BLaER1 treated with 17β-estradiol and CSF1 and Interleukin-3, amounts not matched to agents 10 nM and 100 nM (cell line): ENCODE data around the gene LIME1.

ENCODE experiments used
- H3K27ac ChIP-seq, 11 experiments: shearing (Covaris generic); formaldehyde crosslinking; 2 replicates each; pipeline ENCODE4 v1.8.1; 2022
- H3K27me3 ChIP-seq, 11 experiments: shearing (Covaris generic); formaldehyde crosslinking; 2 replicates each; pipeline ENCODE4 v1.8.1; 2022
- H3K36me3 ChIP-seq, 11 experiments: shearing (Covaris generic); formaldehyde crosslinking; 2 replicates each; pipeline ENCODE4 v1.8.1; 2022
- H3K4me1 ChIP-seq, 10 experiments: shearing (Covaris generic); formaldehyde crosslinking; 2 replicates each; pipeline ENCODE4 v1.8.1; 2022
- H3K4me2 ChIP-seq, 11 experiments: shearing (Covaris generic); formaldehyde crosslinking; 2 replicates each; pipeline ENCODE4 v1.8.1; 2022
- H3K4me3 ChIP-seq, 10 experiments: shearing (Covaris generic); formaldehyde crosslinking; 2 replicates each; pipeline ENCODE4 v1.8.1; 2022
- H3K9ac ChIP-seq, 11 experiments: shearing (Covaris generic); formaldehyde crosslinking; 2 replicates each; pipeline ENCODE4 v1.8.1; 2022
- H3K9me3 ChIP-seq, 11 experiments: shearing (Covaris generic); formaldehyde crosslinking; replicated peaks in 1 of 11; 2 replicates each; pipeline ENCODE4 v1.8.1; 2022
- H4K20me1 ChIP-seq, 11 experiments: shearing (Covaris generic); formaldehyde crosslinking; 2 replicates each; pipeline ENCODE4 v1.8.1; 2022
- Cebpa-rat ChIP-seq, 11 experiments: shearing (Covaris generic); IDR thresholded peaks; 2 replicates each; pipeline ENCODE4 v1.8.1; 2022

The LIME1 gene

DNA sequence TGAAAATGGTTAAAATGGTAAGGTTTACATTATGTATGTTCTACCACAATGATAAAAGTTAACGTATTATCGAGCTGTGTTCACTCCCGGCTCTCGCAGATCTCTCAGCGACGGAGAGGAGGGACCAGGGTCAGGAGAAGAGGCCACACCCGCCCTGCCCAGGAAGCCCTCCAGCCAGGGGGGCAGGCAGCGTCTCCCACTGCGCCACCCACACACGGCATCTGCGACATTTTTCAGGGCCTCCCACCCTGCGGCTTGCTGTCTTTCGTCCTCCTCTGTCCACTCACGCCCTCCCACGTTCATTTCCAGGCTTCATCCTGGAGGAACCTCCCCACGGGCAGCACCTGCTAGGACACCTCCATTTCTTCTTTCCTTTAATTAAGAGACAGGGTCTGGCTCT lies 51.3 kb downstream of the LIME1 start:
- TF ChIP-seq Cebpa-rat (IDR thresholded peaks at IDR 0.05) = no peak
- Histone ChIP-seq H3K4me2 (peak overlapping the region in 10 of 11 experiments; percentile 26 to 87 (median 68); a peak in 18 of 22 replicates), H4K20me1 (peaks cover 0 to 70% (median 0%) of the 10 kb centered on the region in 11 experiments; a peak in 5 of 22 replicates), H3K27ac (peak overlapping the region in 3 of 11 experiments; percentile 60 to 65 (median 62); a peak in 4 of 22 replicates), H3K4me1 (peaks cover 20 to 91% (median 60%) of the 10 kb centered on the region in 10 experiments), H3K4me3 (no peak overlapping the region), H3K36me3 (peaks cover 0 to 25% (median 0%) of the 10 kb centered on the region in 11 experiments; a peak in 8 of 22 replicates), H3K27me3 (peaks cover 0 to 2% (median 0%) of the 10 kb centered on the region in 11 experiments; a peak in 1 of 22 replicates), H3K9ac (peak overlapping the region in 5 of 11 experiments; percentile 21 to 46 (median 35); a peak in 5 of 22 replicates), H3K9me3 (no peaks in the 10 kb centered on the region; a peak in 1 of 22 replicates)
